Neural cell (in vitro differentiated cells): Measurements from ENCODE around the gene PFKL. TPM values are rescaled to one million over a fixed set of nuclear protein-coding genes. Genes with fewer than 3 reads are reported as not detected.
"Not testable (repeated sequence)": the region's sequence is repeated elsewhere in the genome, so short reads cannot be mapped to it uniquely, and the experiment has no call there.

Experiments used
- H2AFZ ChIP-seq: fragments of 200-600, 300-800 bp; sonication (generic), shearing (Covaris generic); 2 replicates; pipeline ENCODE4 v1.6.0; 2014; ENCODE audit warnings: low read depth, mild to moderate bottlenecking, antibody characterized with exemption, low read length, moderate library complexity
- H3F3A ChIP-seq: fragments of 200-600 bp; shearing (Covaris generic); 2 replicates; pipeline ENCODE4 v1.6.1; 2016; ENCODE audit warnings: mild to moderate bottlenecking, moderate library complexity, mixed read lengths, antibody characterized with exemption, low read length; ENCODE audit not compliant: insufficient read depth, poor library complexity, severe bottlenecking
- H3K27ac ChIP-seq: fragments of 200-600, 300-800 bp; sonication (generic), shearing (Covaris generic); 2 replicates; pipeline ENCODE4 v1.5.1; 2014; ENCODE audit warnings: mild to moderate bottlenecking, low read length, moderate library complexity
- H3K27me3 ChIP-seq: fragments of 300-800, 200-600 bp; sonication (generic), shearing (Covaris generic); 2 replicates; pipeline ENCODE4 v1.6.0; 2014; ENCODE audit warnings: mild to moderate bottlenecking, low read depth, low read length, moderate library complexity; ENCODE audit not compliant: insufficient read depth
- H3K36me3 ChIP-seq: fragments of 300-800, 200-600 bp; sonication (generic), shearing (Covaris generic); 2 replicates; pipeline ENCODE4 v1.5.1; 2014; ENCODE audit warnings: mild to moderate bottlenecking, antibody characterized with exemption, low read length, moderate library complexity; ENCODE audit not compliant: insufficient read depth
- H3K4me2 ChIP-seq: fragments of 300-800, 200-600 bp; sonication (generic), shearing (Covaris generic); 2 replicates; pipeline ENCODE4 v1.6.0; 2014; ENCODE audit warnings: mild to moderate bottlenecking, low read length
- H3K4me3 ChIP-seq: fragments of 300-800, 200-600 bp; sonication (generic), shearing (Covaris generic); 2 replicates; pipeline ENCODE4 v1.5.1; 2014; ENCODE audit warnings: mild to moderate bottlenecking, low read length, moderate library complexity
- H3K79me2 ChIP-seq: fragments of 200-600 bp; shearing (Covaris generic); replicated peaks from 2 replicates; pipeline ENCODE4 v1.6.0; 2014; ENCODE audit warnings: mild to moderate bottlenecking, low read length, moderate library complexity; ENCODE audit not compliant: insufficient read depth
- H3K9ac ChIP-seq: fragments of 300-800, 200-600 bp; sonication (generic), shearing (Covaris generic); 2 replicates; pipeline ENCODE4 v1.6.1; 2016; ENCODE audit warnings: mild to moderate bottlenecking, low read length, mixed read lengths
- H3K9me2 ChIP-seq: fragments of 200-600 bp; shearing (Covaris generic); 2 replicates; pipeline ENCODE4 v1.6.1; 2016; ENCODE audit warnings: mild to moderate bottlenecking, low read length, mixed read lengths; ENCODE audit not compliant: insufficient read depth
- H3K9me3 ChIP-seq: fragments of 200-600, 300-800 bp; sonication (generic), shearing (Covaris generic); 2 replicates; pipeline ENCODE4 v1.6.1; 2016; ENCODE audit warnings: mild to moderate bottlenecking, mixed run types, low read length, moderate library complexity, mixed read lengths
- H4K20me1 ChIP-seq: fragments of 200-600 bp; shearing (Covaris generic); 2 replicates; pipeline ENCODE4 v1.6.1; 2016; ENCODE audit warnings: mild to moderate bottlenecking, mixed run types; ENCODE audit not compliant: insufficient read depth
- CTCF ChIP-seq: fragments of 450-650 bp; IDR thresholded peaks from 2 replicates; pipeline ENCODE4 v1.5.1; 2014; ENCODE audit warnings: antibody characterized with exemption, mild to moderate bottlenecking, moderate library complexity; ENCODE audit not compliant: poor library complexity, severe bottlenecking
- EP300 ChIP-seq: fragments of 450-650 bp; conservative IDR thresholded peaks from 2 replicates; pipeline ENCODE4 v1.6.1; 2014; ENCODE audit warnings: antibody characterized with exemption, mild to moderate bottlenecking, moderate library complexity; ENCODE audit not compliant: poor library complexity, severe bottlenecking
- EZH2 ChIP-seq: fragments of 200-600, 300-800 bp; shearing (Covaris generic), sonication (generic); IDR thresholded peaks from 2 replicates; pipeline ENCODE4 v1.6.1; 2014; ENCODE audit warnings: antibody characterized with exemption, low read length, borderline replicate concordance, mild to moderate bottlenecking; ENCODE audit not compliant: insufficient read depth, poor library complexity, severe bottlenecking
- MXI1 ChIP-seq: fragments of 450-650 bp; conservative IDR thresholded peaks from 2 replicates; pipeline ENCODE4 v1.6.1; 2014; ENCODE audit warnings: antibody characterized with exemption, mild to moderate bottlenecking; ENCODE audit not compliant: poor library complexity, severe bottlenecking
- POLR2AphosphoS5 ChIP-seq: IDR thresholded peaks from 2 replicates; pipeline ENCODE4 v1.6.1; 2012
- RAD21 ChIP-seq: fragments of 450-650 bp; conservative IDR thresholded peaks from 2 replicates; pipeline ENCODE4 v1.6.1; 2014; ENCODE audit warnings: antibody characterized with exemption, mild to moderate bottlenecking, moderate library complexity
- REST ChIP-seq: IDR thresholded peaks from 2 replicates; pipeline ENCODE4 v1.6.1; 2012; ENCODE audit warnings: borderline replicate concordance
- SMC3 ChIP-seq: fragments of 450-650 bp; conservative IDR thresholded peaks from 2 replicates; pipeline ENCODE4 v1.6.1; 2014; ENCODE audit warnings: antibody characterized with exemption, mild to moderate bottlenecking, moderate library complexity; ENCODE audit not compliant: poor library complexity
- TAF1 ChIP-seq: IDR thresholded peaks from 2 replicates; pipeline ENCODE4 v1.6.1; 2012; ENCODE audit warnings: low read depth
- polyA plus RNA-seq: library from polyadenylated mRNA; depleted of rRNA; stranded (reverse); fragments of >200 nt; gene quantifications from 2 replicates; pipeline ENCODE4 v1.2.3, GENCODE V29; 2014

Gene PFKL
- polyA plus RNA-seq, 1 donor from 2014 or later = 79.6 TPM

- TF ChIP-seq MXI1 (no peak), POLR2AphosphoS5 (no peak)
Measured at GRCh38 chr21:44282370-44282769, 17.5 kb upstream of the PFKL start (continued).

GRCh38 chr21:44283211-44283785 lies 16.6 kb upstream of the PFKL start:
- H3K9ac ChIP-seq = not testable (repeated sequence)

GRCh38 chr21:44283948-44284347 lies 15.9 kb upstream of the PFKL start:
- Histone ChIP-seq H3K79me2 (no peaks in the 10 kb centered on the region), H4K20me1 (no peaks in the 10 kb centered on the region), H3K27me3 (peaks cover 13% of the 10 kb centered on the region), H2AFZ (no peak overlapping the region), H3K9ac (no peak overlapping the region), H3K4me2 (no peak overlapping the region), H3K9me2 (no peaks in the 10 kb centered on the region), H3K36me3 (no peaks in the 10 kb centered on the region), H3K27ac (no peak overlapping the region), H3K9me3 (no peaks in the 10 kb centered on the region), H3K4me3 (no peak overlapping the region), H3F3A (no peaks in the 10 kb centered on the region)
- TF ChIP-seq TAF1 = no peak
- no peak for TF ChIP-seq POLR2AphosphoS5
- no peak for TF ChIP-seq REST
- TF ChIP-seq MXI1 = no peak
- TF ChIP-seq EZH2 = no peak
- TF ChIP-seq SMC3 = no peak
- TF ChIP-seq EP300 = no peak
- no peak for TF ChIP-seq CTCF
- no peak for TF ChIP-seq RAD21

More at GRCh38 chr21:44283211-44283785, 16.6 kb upstream of the PFKL start:
- H3K79me2 ChIP-seq, H3K4me3 ChIP-seq, H3K36me3 ChIP-seq, H3K27ac ChIP-seq, H2AFZ ChIP-seq, H3K9me3 ChIP-seq, H3K4me2 ChIP-seq, H4K20me1 ChIP-seq, H3K9me2 ChIP-seq, H3F3A ChIP-seq: not testable (repeated sequence)
- H3K27me3 ChIP-seq = peaks cover 13% of the 10 kb centered on the region
